Activated CD8-positive, alpha-beta T cell treated with anti-CD3 and anti-CD28 coated beads for 36 hours (primary cell): ENCODE results near the gene ADAMTS9. TPM values are rescaled to one million over a fixed set of nuclear protein-coding genes. Genes with fewer than 3 reads are reported as not detected.

Experiments
- ATAC-seq: fragments of 200-7000 bp; cut with Tn5 transposase; one replicate; pipeline ENCODE4 v1.10.0; 2021; ENCODE audit warnings: mild to moderate bottlenecking, moderate library complexity
- CTCF ChIA-PET: fragments of 350-600 bp; sonication (Branson Sonifier 250); formaldehyde crosslinking; loops from one replicate; lab custom pipeline; 2021; ENCODE audit warnings: antibody characterized with exemption; lab: Charles Lee
- POLR2A ChIA-PET: fragments of 350-600 bp; sonication (Branson Sonifier 250); formaldehyde crosslinking; loops from one replicate; lab custom pipeline; 2021; ENCODE audit warnings: antibody characterized with exemption; lab: Charles Lee
- DNase-seq: peaks from one replicate; pipeline ENCODE4 v3.0.0-alpha.2; 2020
- H3K27ac Mint-ChIP-seq: one replicate; pipeline ENCODE4 v1.8.0; 2021; ENCODE audit warnings: mild to moderate bottlenecking, mixed read lengths
- H3K27me3 Mint-ChIP-seq: one replicate; pipeline ENCODE4 v1.8.0; 2021; ENCODE audit warnings: mixed read lengths
- H3K36me3 Mint-ChIP-seq: one replicate; pipeline ENCODE4 v1.8.0; 2021; ENCODE audit warnings: low read depth, mixed read lengths
- H3K4me1 Mint-ChIP-seq: one replicate; pipeline ENCODE4 v1.8.0; 2021; ENCODE audit warnings: low read depth, mixed read lengths
- H3K4me3 Mint-ChIP-seq: one replicate; pipeline ENCODE4 v1.8.0; 2021; ENCODE audit warnings: mild to moderate bottlenecking, moderate library complexity, mixed read lengths
- H3K9me3 Mint-ChIP-seq: one replicate; pipeline ENCODE4 v1.8.0; 2021; ENCODE audit warnings: mixed read lengths
- CTCF ChIP-seq: fragments of 200-600 bp; IDR thresholded peaks from one replicate; pipeline ENCODE4 v1.8.0; 2022; ENCODE audit warnings: antibody characterized with exemption, mild to moderate bottlenecking
- intact Hi-C: fragments of 100-400 bp; cut with micrococcal nuclease; formaldehyde crosslinking; loops from one replicate; pipeline ENCODE4 v1.10.0; 2022
- total RNA-seq, 2 experiments: library from RNA; stranded (reverse); gene quantifications; one replicate each; pipeline ENCODE4 v1.2.3, GENCODE V29; 2021

ADAMTS9 gene
- not detected for total RNA-seq

DNA sequence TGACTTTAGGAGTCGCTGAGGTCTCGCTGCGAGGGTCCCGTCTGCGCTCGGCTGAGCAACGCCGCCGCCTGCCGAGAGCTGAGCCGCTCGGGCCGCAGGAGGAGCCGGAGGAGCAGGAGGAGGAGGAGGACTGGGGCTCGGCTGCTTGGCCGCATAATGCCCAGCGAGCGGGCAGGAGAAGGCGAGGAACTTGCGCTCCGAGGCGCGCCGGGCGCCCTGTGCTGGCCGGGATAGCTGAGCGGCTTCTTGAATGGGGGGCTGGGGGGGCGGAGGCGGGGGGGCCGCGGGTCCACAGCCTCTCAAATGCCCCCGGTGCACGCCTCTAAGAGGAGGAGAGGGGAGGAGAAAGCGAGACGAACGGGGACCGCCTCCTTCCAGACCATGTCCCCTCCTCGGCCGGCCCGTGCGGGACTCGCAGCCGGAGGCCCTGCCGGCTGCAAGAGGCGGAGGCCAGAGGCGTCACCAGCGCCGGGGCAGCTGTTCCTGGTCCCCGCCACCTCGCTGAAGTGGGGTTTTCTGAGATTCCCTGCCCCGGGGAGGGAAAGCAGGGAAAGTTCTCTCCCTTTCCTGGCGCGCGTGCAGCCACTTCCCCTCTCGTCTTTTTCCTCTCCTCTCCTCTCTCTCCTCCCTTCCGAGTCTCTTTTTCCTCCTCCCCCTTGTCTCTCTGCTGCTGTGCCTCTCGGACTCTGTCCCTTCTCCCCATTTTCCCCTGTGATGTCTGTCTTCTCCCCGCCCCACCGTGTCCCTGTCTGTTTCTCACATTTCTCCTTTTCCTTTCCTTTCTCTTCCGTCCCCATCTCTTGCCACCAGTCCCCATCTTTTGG is at the start of gene ADAMTS9:
ADAMTS9 (minus strand) TSS at position 220 of the 824 bp plus-strand sequence. CDS start 343 bp downstream, outside the sequence.
- Mint-ChIP-seq H3K27me3 (peaks cover 44% of the 10 kb centered on the region), H3K36me3 (no peaks in the 10 kb centered on the region), H3K27ac (no peak within 1 kb of the TSS), H3K4me1 (peaks cover 6% of the 10 kb centered on the region), H3K4me3 (no peak within 1 kb of the TSS), H3K9me3 (no peaks in the 10 kb centered on the region)
- ATAC-seq (no peak), DNase-seq (no peak)
- ChIA-PET POLR2A (no interaction called here), CTCF (no interaction called here)
- intact Hi-C loops: no loop called here
- no peak for TF ChIP-seq CTCF

DNA sequence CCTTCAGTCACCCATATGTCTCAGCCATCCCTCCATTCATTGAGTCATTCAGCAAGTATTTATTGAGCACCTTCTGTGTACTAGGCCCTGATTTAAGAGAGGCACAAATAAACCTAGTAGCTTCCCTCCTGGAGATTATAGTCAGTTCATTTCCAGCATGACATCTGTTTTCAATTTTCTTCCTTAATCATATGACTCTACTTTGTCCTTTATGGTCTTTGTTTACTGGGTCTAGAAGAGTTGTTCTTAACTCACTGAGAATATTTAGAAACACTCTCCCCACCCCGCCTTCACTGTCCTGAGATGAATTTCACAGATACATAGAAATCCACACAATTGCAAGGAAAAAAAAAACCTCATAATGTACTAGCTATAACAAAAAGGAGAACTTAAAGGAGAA is 44.8 kb upstream of the ADAMTS9 start:
- Mint-ChIP-seq H3K9me3 (peaks cover 5% of the 10 kb centered on the region), H3K27ac (no peak overlapping the region), H3K4me1 (no peaks in the 10 kb centered on the region), H3K36me3 (no peaks in the 10 kb centered on the region), H3K4me3 (no peak overlapping the region), H3K27me3 (no peaks in the 10 kb centered on the region)
- CTCF ChIA-PET: no interaction called here
- ATAC-seq: no peak
- POLR2A ChIA-PET: no interaction called here
- intact Hi-C loops: no loop called here
- DNase-seq: no peak
- no peak for TF ChIP-seq CTCF

GRCh38 chr3:64730681-64731080 is 42.9 kb upstream of the ADAMTS9 start:
- no peak for TF ChIP-seq CTCF
- H3K9me3 Mint-ChIP-seq: peaks cover 5% of the 10 kb centered on the region
- intact Hi-C loops: no loop called here
- no peak for ATAC-seq
- H3K27ac Mint-ChIP-seq: no peak overlapping the region
- POLR2A ChIA-PET: no interaction called here
- H3K27me3 Mint-ChIP-seq: no peaks in the 10 kb centered on the region
- no peak for DNase-seq
- no peaks in the 10 kb centered on the region for H3K4me1 Mint-ChIP-seq
- CTCF ChIA-PET: no interaction called here
- H3K36me3 Mint-ChIP-seq: no peaks in the 10 kb centered on the region
- no peak overlapping the region for H3K4me3 Mint-ChIP-seq

GRCh38 chr3:64728994-64729393 is 41.2 kb upstream of the ADAMTS9 start:
- no peak overlapping the region for H3K4me3 Mint-ChIP-seq
- no peak overlapping the region for H3K27ac Mint-ChIP-seq
- H3K4me1 Mint-ChIP-seq: no peaks in the 10 kb centered on the region
- DNase-seq (no peak), ATAC-seq (no peak)
- POLR2A ChIA-PET: no interaction called here
- intact Hi-C loops: no loop called here
- TF ChIP-seq CTCF: no peak
- no peaks in the 10 kb centered on the region for H3K27me3 Mint-ChIP-seq
- CTCF ChIA-PET: no interaction called here
- H3K9me3 Mint-ChIP-seq: peaks cover 1% of the 10 kb centered on the region
- H3K36me3 Mint-ChIP-seq: no peaks in the 10 kb centered on the region

DNA sequence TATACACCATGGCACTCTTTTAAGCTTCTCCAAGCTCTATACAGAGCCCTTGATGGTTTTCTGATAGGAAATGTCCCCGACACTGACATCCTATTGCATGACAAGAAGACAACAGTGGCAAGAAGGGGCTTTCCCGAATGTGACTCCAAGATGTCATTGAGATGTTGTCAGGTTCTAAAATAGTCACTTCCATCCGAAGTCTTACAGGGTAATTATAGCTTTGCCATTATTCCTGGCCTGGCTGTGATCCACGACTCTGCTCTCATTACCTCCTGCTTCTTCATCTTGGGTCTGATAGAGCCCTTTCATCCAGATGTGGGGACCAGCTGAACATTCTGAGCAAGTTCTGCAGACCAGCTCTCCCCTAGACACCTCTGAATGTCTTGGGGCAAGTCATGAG is 40.6 kb upstream of the ADAMTS9 start:
- H3K36me3 Mint-ChIP-seq: no peaks in the 10 kb centered on the region
- no peak for ATAC-seq
- no peak for DNase-seq
- H3K27me3 Mint-ChIP-seq: no peaks in the 10 kb centered on the region
- intact Hi-C loops: no loop called here
- H3K4me3 Mint-ChIP-seq: no peak overlapping the region
- H3K4me1 Mint-ChIP-seq: no peaks in the 10 kb centered on the region
- no peak overlapping the region for H3K27ac Mint-ChIP-seq
- H3K9me3 Mint-ChIP-seq: no peaks in the 10 kb centered on the region
- ChIA-PET CTCF (no interaction called here), POLR2A (no interaction called here)
- no peak for TF ChIP-seq CTCF
